Measurements from ENCODE around the gene PBOV1. TPM values are rescaled to one million over a fixed set of nuclear protein-coding genes. Genes with fewer than 3 reads are reported as not detected.
A peak's percentile ranks its signal among the peaks of the same experiment; 100 is the strongest.

The PBOV1 gene
- total and polyA plus RNA-seq, 11 donors = not detected

GRCh38 chr6:138184230-138184629 is 34.1 kb downstream of the PBOV1 start:
- Histone ChIP-seq H3K27me3 (no peaks in the 10 kb centered on the region), H3K9me3 (no peaks in the 10 kb centered on the region), H3K36me3 (no peaks in the 10 kb centered on the region), H3K4me1 (peaks cover 0 to 9% (median 0%) of the 10 kb centered on the region in 12 donors), H3K27ac (no peak overlapping the region), H3K4me3 (no peak overlapping the region)
- ATAC-seq (no peak), DNase-seq (no peak)
- 90 to 96% (median 93%) methylated on average over 3 of the region's 3 CpGs for WGBS, 4 donors
- no peak for TF ChIP-seq CTCF (IDR thresholded peaks at IDR 0.05)
- TF ChIP-seq POLR2A (IDR thresholded peaks at IDR 0.05) = no peak
- intact Hi-C loops (cut with DNase I) = no loop called here

- H3K36me3 ChIP-seq = no peaks in the 10 kb centered on the region
- peaks cover 0 to 1% (median 0%) of the 10 kb centered on the region in 12 donors for H3K9me3 ChIP-seq
- H3K27me3 ChIP-seq = no peaks in the 10 kb centered on the region
- no peak for ATAC-seq
- H3K4me3 ChIP-seq = no peak overlapping the region
- H3K27ac ChIP-seq = no peak overlapping the region
- H3K4me1 ChIP-seq = peaks cover 0 to 8% (median 0%) of the 10 kb centered on the region in 12 donors
- TF ChIP-seq CTCF (IDR thresholded peaks at IDR 0.05) = no peak
- no peak for TF ChIP-seq POLR2A (IDR thresholded peaks at IDR 0.05)
- no peak for DNase-seq
- intact Hi-C loops (cut with DNase I) = no loop called here
- WGBS, 4 donors = 80 to 92% (median 88%) methylated on average over 4 of the region's 4 CpGs
These were observed 34.5 kb downstream of the PBOV1 start for GRCh38 chr6:138183790-138184134.

GRCh38 chr6:138182939-138183789 is 35.1 kb downstream of the PBOV1 start:
- ATAC-seq = peak in 1 of 4 donors; percentile 54

More at GRCh38 chr6:138182939-138183789, 35.1 kb downstream of the PBOV1 start:
- TF ChIP-seq CTCF (IDR thresholded peaks at IDR 0.05) (no peak), POLR2A (IDR thresholded peaks at IDR 0.05) (no peak)
- Histone ChIP-seq H3K27ac (no peak overlapping the region), H3K4me3 (no peak overlapping the region), H3K9me3 (peaks cover 0 to 7% (median 0%) of the 10 kb centered on the region in 12 donors), H3K27me3 (no peaks in the 10 kb centered on the region), H3K4me1 (peaks cover 0 to 8% (median 0%) of the 10 kb centered on the region in 12 donors), H3K36me3 (no peaks in the 10 kb centered on the region)
- 73 to 76% (median 75%) methylated on average over 8 of the region's 8 CpGs for WGBS, 4 donors
- intact Hi-C loops (cut with DNase I) = no loop called here
- DNase-seq = peak in 2 of 5 donors; percentile 20 to 24

Data from heart left ventricle (tissue), 16 donors.